ENCODE data around the gene RPS5.
A peak's percentile ranks its signal among the peaks of the same experiment; 100 is the strongest.
"Not testable (repeated sequence)": the region's sequence is repeated elsewhere in the genome, so short reads cannot be mapped to it uniquely, and the experiment has no call there.

The RPS5 gene

DNA sequence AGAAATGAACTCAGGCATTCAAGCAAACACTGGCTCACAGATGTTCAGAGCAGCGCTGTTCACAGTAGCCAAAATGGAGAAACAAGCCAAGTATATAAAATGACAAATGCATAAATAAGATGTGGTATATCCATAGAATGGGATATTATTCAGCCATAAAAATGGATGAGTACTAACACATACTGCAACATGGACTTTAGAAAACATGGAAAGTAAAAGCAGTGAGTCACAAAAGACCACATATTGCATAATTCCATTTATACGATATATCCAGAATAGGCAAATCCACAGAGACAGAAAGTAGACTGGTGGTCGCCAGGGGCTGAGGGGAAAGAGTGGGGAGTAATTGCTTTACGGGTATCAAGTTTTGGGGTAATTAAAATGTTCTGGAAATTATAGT, 12.9 kb upstream of the RPS5 start:
- Histone ChIP-seq H3K27me3 (ENCODE audit: control insufficient read depth in 1 of 2, insufficient read depth in 2 of 2, low read length in 2 of 2) (no peaks in the 10 kb centered on the region), H3K4me1 (ENCODE audit: control insufficient read depth in 1 of 2, insufficient read depth in 2 of 2, low read length in 2 of 2) (peaks cover 0 to 3% of the 10 kb centered on the region in 2 donors), H3K27ac (ENCODE audit: low read depth, low read length) (no peak overlapping the region), H3K36me3 (ENCODE audit: control insufficient read depth in 1 of 2, insufficient read depth in 2 of 2, low read length in 2 of 2) (no peaks in the 10 kb centered on the region), H3K9me3 (ENCODE audit: control insufficient read depth in 1 of 2, low read length in 2 of 2) (no peaks in the 10 kb centered on the region), H3K4me3 (ENCODE audit: low read depth in 1 of 2, low read length in 2 of 2) (no peak overlapping the region), H3K9ac (ENCODE audit: low read depth in 1 of 2, low read length in 2 of 2) (no peak overlapping the region)

DNA sequence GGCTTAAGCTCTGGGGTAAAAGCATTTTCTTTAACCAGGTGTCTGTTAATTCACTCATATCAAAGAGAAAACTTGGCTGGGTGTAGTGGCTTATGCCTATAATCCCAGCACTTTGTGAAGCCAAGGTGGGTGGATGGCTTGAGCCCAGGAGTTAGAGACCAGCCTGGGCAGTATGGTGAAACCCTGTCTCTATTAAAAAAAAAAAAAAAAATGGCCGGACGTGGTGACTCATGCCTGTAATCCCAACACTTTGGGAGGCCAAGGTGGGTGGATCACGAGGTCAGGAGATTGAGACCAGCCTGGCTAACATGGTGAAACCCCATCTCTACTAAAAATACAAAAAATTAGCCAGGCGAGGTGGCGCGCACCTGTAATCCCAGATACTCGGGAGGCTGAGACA, 10.3 kb upstream of the RPS5 start:
- H3K27ac ChIP-seq (ENCODE audit: low read depth, low read length); H3K9ac ChIP-seq (ENCODE audit: low read depth in 1 of 2, low read length in 2 of 2); H3K36me3 ChIP-seq (ENCODE audit: control insufficient read depth in 1 of 2, insufficient read depth in 2 of 2, low read length in 2 of 2); H3K4me3 ChIP-seq (ENCODE audit: low read depth in 1 of 2, low read length in 2 of 2); H3K27me3 ChIP-seq (ENCODE audit: control insufficient read depth in 1 of 2, insufficient read depth in 2 of 2, low read length in 2 of 2); H3K9me3 ChIP-seq (ENCODE audit: control insufficient read depth in 1 of 2, low read length in 2 of 2): not testable (repeated sequence)
- H3K4me1 ChIP-seq (ENCODE audit: control insufficient read depth in 1 of 2, insufficient read depth in 2 of 2, low read length in 2 of 2): peaks cover 10 to 16% of the 10 kb centered on the region in 2 donors

DNA sequence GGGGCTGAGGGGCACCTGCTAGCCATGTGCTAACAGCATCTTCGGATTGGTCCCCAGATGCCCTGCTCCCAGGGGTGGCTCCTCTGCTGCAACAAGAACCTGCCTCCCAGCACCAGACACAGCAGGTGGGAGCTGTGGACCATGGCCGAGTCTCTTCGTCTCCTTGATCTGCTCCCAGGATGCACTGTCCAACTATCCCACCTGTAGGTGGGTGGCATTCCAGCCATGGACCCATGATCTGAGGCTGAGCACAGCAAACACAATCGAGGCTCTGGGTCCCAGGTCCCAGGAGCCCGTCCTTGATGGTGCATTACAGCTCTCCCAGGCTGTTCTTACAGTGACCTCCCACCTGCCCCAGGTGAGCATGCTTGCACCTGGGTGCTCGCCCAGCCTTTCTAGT, 7.8 kb upstream of the RPS5 start:
- Histone ChIP-seq H3K9me3 (ENCODE audit: control insufficient read depth in 1 of 2, low read length in 2 of 2) (no peaks in the 10 kb centered on the region), H3K27ac (ENCODE audit: low read depth, low read length) (no peak overlapping the region), H3K9ac (ENCODE audit: low read depth in 1 of 2, low read length in 2 of 2) (no peak overlapping the region), H3K4me3 (ENCODE audit: low read depth in 1 of 2, low read length in 2 of 2) (no peak overlapping the region), H3K4me1 (ENCODE audit: control insufficient read depth in 1 of 2, insufficient read depth in 2 of 2, low read length in 2 of 2) (peaks cover 15 to 22% of the 10 kb centered on the region in 2 donors), H3K36me3 (ENCODE audit: control insufficient read depth in 1 of 2, insufficient read depth in 2 of 2, low read length in 2 of 2) (no peaks in the 10 kb centered on the region), H3K27me3 (ENCODE audit: control insufficient read depth in 1 of 2, insufficient read depth in 2 of 2, low read length in 2 of 2) (no peaks in the 10 kb centered on the region)

- no peaks in the 10 kb centered on the region for H3K27me3 ChIP-seq (ENCODE audit: control insufficient read depth in 1 of 2, insufficient read depth in 2 of 2, low read length in 2 of 2)
- peaks cover 15 to 24% of the 10 kb centered on the region in 2 donors for H3K4me1 ChIP-seq (ENCODE audit: control insufficient read depth in 1 of 2, insufficient read depth in 2 of 2, low read length in 2 of 2)
- no peaks in the 10 kb centered on the region for H3K9me3 ChIP-seq (ENCODE audit: control insufficient read depth in 1 of 2, low read length in 2 of 2)
- H3K4me3 ChIP-seq (ENCODE audit: low read depth in 1 of 2, low read length in 2 of 2): peak overlapping the region; percentile 85 to 90
- no peaks in the 10 kb centered on the region for H3K36me3 ChIP-seq (ENCODE audit: control insufficient read depth in 1 of 2, insufficient read depth in 2 of 2, low read length in 2 of 2)
- H3K9ac ChIP-seq (ENCODE audit: low read depth in 1 of 2, low read length in 2 of 2): peak overlapping the region; percentile 71 to 88
- H3K27ac ChIP-seq (ENCODE audit: low read depth, low read length): peak overlapping the region; percentile 84
Observed at GRCh38 chr19:58380037-58380661, 6.9 kb upstream of the RPS5 start.

DNA sequence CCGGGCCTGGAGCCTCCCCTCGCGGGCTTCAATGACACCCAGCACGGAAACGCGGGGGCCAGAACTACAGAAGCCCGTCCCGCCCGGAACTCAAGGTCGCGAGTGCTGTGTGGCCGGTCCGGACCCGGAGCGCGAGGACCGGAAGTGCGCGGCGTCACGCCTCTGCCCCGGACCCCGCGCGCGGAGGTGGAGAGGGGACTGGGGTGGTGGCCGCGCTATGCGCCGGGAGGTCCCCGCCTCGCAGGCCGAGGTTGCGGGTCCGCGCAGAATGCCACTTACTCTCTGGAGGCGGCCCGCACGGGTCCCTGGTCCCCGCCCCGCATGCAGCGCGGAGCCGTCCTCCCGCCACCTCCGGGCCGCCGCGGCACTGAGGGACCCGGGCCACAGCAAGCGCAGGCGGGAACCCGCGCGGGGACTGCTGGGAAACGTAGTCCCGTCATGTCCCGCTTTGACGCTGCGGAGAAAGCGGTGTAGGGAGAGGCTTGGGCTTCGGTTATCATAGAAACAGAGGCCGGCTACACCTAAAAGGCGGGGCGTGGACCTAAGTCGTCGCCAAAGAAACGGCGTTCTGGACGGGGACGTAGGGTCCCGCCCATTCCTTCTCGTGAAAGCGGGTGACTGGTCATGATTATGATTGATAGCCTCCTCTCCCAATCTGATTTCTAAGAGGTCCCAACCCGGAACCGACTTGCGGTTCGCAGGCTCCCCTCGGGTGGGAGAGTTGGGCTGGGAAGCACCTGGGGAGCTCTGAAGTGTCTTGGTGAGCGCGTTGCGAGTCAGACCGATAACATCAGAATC, 6.2 kb upstream of the RPS5 start, which contains the start of gene ZNF837:
Gene ZNF837, minus strand, starts transcription at position 369 of the 798 bp plus-strand sequence. CDS start 11,698 bp downstream, outside the sequence.
- no peaks in the 10 kb centered on the region for H3K36me3 ChIP-seq (ENCODE audit: control insufficient read depth in 1 of 2, insufficient read depth in 2 of 2, low read length in 2 of 2)
- H3K9ac ChIP-seq (ENCODE audit: low read depth in 1 of 2, low read length in 2 of 2): peak within 1 kb of the TSS; percentile 72 to 88
- H3K4me1 ChIP-seq (ENCODE audit: control insufficient read depth in 1 of 2, insufficient read depth in 2 of 2, low read length in 2 of 2): peaks cover 19 to 31% of the 10 kb centered on the region in 2 donors
- H3K4me3 ChIP-seq (ENCODE audit: low read depth in 1 of 2, low read length in 2 of 2): peak within 1 kb of the TSS; percentile 85 to 90
- peak within 1 kb of the TSS; percentile 84 for H3K27ac ChIP-seq (ENCODE audit: low read depth, low read length)
- H3K9me3 ChIP-seq (ENCODE audit: control insufficient read depth in 1 of 2, low read length in 2 of 2): no peaks in the 10 kb centered on the region
- H3K27me3 ChIP-seq (ENCODE audit: control insufficient read depth in 1 of 2, insufficient read depth in 2 of 2, low read length in 2 of 2): no peaks in the 10 kb centered on the region

GRCh38 chr19:58381460-58382212, 5.4 kb upstream of the RPS5 start:
- H3K9ac ChIP-seq (ENCODE audit: low read depth in 1 of 2, low read length in 2 of 2): peak overlapping the region; percentile 72 to 76
- H3K9me3 ChIP-seq (ENCODE audit: control insufficient read depth in 1 of 2, low read length in 2 of 2): no peaks in the 10 kb centered on the region
- H3K4me3 ChIP-seq (ENCODE audit: low read depth in 1 of 2, low read length in 2 of 2): peak overlapping the region; percentile 76 to 90
- peak overlapping the region; percentile 75 for H3K27ac ChIP-seq (ENCODE audit: low read depth, low read length)
- H3K36me3 ChIP-seq (ENCODE audit: control insufficient read depth in 1 of 2, insufficient read depth in 2 of 2, low read length in 2 of 2): no peaks in the 10 kb centered on the region
- no peaks in the 10 kb centered on the region for H3K27me3 ChIP-seq (ENCODE audit: control insufficient read depth in 1 of 2, insufficient read depth in 2 of 2, low read length in 2 of 2)
- H3K4me1 ChIP-seq (ENCODE audit: control insufficient read depth in 1 of 2, insufficient read depth in 2 of 2, low read length in 2 of 2): peaks cover 23 to 34% of the 10 kb centered on the region in 2 donors

DNA sequence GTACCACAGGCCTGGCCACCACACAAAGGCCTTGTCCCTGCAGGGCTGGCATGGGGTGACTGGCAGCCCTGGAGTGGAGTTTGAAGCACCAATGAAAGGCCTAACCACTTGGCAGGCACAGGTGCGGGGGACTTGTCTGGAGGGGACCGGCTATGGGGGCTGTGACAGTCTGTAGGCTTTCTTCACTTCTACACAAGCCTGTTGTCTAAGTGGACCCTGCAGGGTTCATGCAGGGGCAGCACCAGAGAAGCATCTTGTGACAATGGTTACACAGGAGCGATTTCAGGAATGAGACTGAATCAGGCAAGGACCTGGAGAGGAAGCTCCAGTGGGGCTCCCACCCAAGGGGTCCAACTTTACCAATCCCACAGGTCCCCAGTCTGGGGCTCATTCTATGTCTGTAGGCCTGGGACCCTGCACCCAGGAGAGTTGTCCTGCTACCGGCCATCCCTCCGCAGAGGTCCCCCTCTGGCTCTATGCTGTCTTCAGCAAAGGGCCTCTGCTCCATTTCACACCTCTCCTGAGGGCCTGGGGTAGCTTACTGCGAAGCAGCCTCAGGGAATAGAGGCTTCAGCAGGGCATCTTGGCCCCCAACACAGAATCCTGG, 4.0 kb upstream of the RPS5 start:
- Histone ChIP-seq H3K4me1 (ENCODE audit: control insufficient read depth in 1 of 2, insufficient read depth in 2 of 2, low read length in 2 of 2) (peaks cover 28 to 42% of the 10 kb centered on the region in 2 donors), H3K9ac (ENCODE audit: low read depth in 1 of 2, low read length in 2 of 2) (no peak overlapping the region), H3K36me3 (ENCODE audit: control insufficient read depth in 1 of 2, insufficient read depth in 2 of 2, low read length in 2 of 2) (peaks cover 0 to 1% of the 10 kb centered on the region in 2 donors), H3K4me3 (ENCODE audit: low read depth in 1 of 2, low read length in 2 of 2) (no peak overlapping the region), H3K9me3 (ENCODE audit: control insufficient read depth in 1 of 2, low read length in 2 of 2) (no peaks in the 10 kb centered on the region), H3K27me3 (ENCODE audit: control insufficient read depth in 1 of 2, insufficient read depth in 2 of 2, low read length in 2 of 2) (no peaks in the 10 kb centered on the region), H3K27ac (ENCODE audit: low read depth, low read length) (no peak overlapping the region)

- peak overlapping the region; percentile 71 to 95 for H3K9ac ChIP-seq (ENCODE audit: low read depth in 1 of 2, low read length in 2 of 2)
- peaks cover 0 to 13% of the 10 kb centered on the region in 2 donors for H3K36me3 ChIP-seq (ENCODE audit: control insufficient read depth in 1 of 2, insufficient read depth in 2 of 2, low read length in 2 of 2)
- H3K4me3 ChIP-seq (ENCODE audit: low read depth in 1 of 2, low read length in 2 of 2): peak overlapping the region; percentile 90 to 96
- H3K4me1 ChIP-seq (ENCODE audit: control insufficient read depth in 1 of 2, insufficient read depth in 2 of 2, low read length in 2 of 2): peaks cover 27 to 40% of the 10 kb centered on the region in 2 donors
- H3K9me3 ChIP-seq (ENCODE audit: control insufficient read depth in 1 of 2, low read length in 2 of 2): no peaks in the 10 kb centered on the region
- H3K27ac ChIP-seq (ENCODE audit: low read depth, low read length): no peak overlapping the region
- H3K27me3 ChIP-seq (ENCODE audit: control insufficient read depth in 1 of 2, insufficient read depth in 2 of 2, low read length in 2 of 2): no peaks in the 10 kb centered on the region
Observed at GRCh38 chr19:58385313-58385890, 1.7 kb upstream of the RPS5 start.

DNA sequence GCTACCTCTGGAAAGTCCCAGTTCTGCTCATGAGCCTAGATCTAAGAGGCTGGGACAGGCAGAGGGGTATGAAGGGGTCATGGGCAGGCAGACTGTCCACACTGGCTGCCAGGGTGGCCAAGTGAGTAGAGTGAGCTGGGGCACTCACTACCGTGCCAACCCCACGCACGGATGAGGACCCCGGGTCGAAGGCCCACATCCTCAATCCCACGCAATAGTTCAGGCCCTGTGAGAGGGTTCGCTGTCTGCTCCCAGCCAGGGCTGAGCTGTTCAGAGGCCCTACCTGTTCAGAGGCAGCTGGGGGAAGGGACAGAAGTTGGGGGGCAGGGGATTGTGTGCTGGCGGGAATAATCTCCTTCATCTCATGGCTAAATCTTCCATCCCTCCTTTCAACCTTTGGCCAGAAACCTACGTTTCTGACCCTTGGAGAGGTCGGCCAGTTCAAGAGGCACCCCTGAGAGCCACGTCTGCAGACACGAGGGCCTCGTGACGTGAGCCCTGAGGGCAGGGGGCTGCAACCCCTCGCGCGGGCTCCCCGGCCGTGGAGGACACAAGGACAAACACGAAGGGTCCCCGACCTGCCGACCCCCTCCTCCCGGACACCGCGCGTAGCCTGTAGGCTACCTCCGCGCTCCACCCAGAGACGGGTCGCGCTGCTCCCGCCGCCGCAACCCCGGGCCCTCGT, 1.0 kb upstream of the RPS5 start:
- Histone ChIP-seq H3K9ac (ENCODE audit: low read depth in 1 of 2, low read length in 2 of 2) (peak overlapping the region; percentile 71 to 95), H3K4me3 (ENCODE audit: low read depth in 1 of 2, low read length in 2 of 2) (peak overlapping the region; percentile 90 to 96), H3K36me3 (ENCODE audit: control insufficient read depth in 1 of 2, insufficient read depth in 2 of 2, low read length in 2 of 2) (peaks cover 5 to 18% of the 10 kb centered on the region in 2 donors), H3K27ac (ENCODE audit: low read depth, low read length) (peak overlapping the region; percentile 98), H3K9me3 (ENCODE audit: control insufficient read depth in 1 of 2, low read length in 2 of 2) (no peaks in the 10 kb centered on the region), H3K4me1 (ENCODE audit: control insufficient read depth in 1 of 2, insufficient read depth in 2 of 2, low read length in 2 of 2) (peaks cover 27 to 40% of the 10 kb centered on the region in 2 donors), H3K27me3 (ENCODE audit: control insufficient read depth in 1 of 2, insufficient read depth in 2 of 2, low read length in 2 of 2) (no peaks in the 10 kb centered on the region)

All from duodenal mucosa (tissue), 2 donors.